ENCODE measurements around the gene SIPA1.

SIPA1 gene

DNA sequence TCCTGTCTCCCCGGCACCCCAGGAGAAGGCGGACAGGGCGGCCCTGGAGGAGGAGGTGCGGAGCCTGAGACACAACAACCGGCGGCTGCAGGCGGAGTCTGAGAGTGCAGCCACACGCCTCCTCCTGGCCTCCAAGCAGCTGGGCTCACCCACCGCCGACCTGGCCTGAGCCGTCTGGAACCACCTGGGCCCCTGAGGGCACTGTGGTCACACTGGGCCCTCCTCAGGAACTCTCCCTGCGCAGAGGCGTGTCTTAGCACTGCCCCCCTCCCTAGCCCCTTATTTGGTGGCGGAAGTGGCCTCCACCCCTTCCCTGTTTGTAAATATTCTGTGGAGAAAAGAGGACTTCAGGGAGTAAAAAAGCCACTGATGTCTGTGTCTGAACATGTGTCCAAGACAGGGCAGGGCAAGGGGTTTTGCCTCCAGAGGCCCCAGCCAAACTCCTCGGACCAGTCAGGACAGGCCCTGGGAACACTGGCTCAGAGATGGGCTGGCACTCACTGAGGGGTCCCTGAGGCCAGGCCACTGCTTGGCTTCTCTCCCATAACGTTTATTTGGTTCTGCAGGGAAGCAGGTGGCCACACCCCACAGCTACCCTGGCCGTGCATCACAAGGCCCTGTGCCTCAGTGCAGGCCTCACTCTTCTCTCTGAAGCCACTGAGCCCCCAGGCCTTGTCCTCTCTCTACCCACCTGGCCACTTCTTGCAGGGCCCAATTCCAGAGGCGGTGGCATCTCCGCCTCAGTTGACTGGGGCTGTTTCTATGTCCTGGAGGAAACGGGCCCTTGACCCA, 12.8 kb downstream of the SIPA1 start:
- H3K4me3 ChIP-seq (ENCODE audit: low read depth, low read length), result no peak overlapping the region
- TF ChIP-seq, protein P1, sequence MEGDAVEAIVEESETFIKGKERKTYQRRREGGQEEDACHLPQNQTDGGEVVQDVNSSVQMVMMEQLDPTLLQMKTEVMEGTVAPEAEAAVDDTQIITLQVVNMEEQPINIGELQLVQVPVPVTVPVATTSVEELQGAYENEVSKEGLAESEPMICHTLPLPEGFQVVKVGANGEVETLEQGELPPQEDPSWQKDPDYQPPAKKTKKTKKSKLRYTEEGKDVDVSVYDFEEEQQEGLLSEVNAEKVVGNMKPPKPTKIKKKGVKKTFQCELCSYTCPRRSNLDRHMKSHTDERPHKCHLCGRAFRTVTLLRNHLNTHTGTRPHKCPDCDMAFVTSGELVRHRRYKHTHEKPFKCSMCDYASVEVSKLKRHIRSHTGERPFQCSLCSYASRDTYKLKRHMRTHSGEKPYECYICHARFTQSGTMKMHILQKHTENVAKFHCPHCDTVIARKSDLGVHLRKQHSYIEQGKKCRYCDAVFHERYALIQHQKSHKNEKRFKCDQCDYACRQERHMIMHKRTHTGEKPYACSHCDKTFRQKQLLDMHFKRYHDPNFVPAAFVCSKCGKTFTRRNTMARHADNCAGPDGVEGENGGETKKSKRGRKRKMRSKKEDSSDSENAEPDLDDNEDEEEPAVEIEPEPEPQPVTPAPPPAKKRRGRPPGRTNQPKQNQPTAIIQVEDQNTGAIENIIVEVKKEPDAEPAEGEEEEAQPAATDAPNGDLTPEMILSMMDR (IDR thresholded peaks at IDR 0.05; ENCODE audit: low read depth, low read length), result no peak
- in situ Hi-C loops (cut with HindIII; ENCODE audit: low sequenced_read_pairs), result no loop called here
- DNase-seq (ENCODE audit: low read depth, low spot score), result no peak

DNA sequence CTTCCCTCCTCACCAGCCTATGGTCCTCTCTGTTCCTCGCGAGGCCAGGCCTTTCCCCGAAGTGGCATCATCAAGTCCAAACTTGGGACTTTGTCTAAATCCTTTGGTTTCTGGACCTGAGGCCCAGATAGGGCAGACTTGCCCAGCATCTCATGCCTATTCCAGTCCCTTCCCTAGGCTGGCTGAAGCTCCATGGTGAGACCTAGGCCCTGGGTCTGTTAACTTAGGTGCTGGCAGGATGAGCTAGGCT, 13.4 kb downstream of the SIPA1 start:
- TF ChIP-seq, protein P1 (IDR thresholded peaks at IDR 0.05; ENCODE audit: low read depth, low read length), result no peak
- H3K4me3 ChIP-seq (ENCODE audit: low read depth, low read length), result no peak overlapping the region
- in situ Hi-C loops (cut with HindIII; ENCODE audit: low sequenced_read_pairs), result no loop called here
- no peak for DNase-seq (ENCODE audit: low read depth, low spot score)

DNA sequence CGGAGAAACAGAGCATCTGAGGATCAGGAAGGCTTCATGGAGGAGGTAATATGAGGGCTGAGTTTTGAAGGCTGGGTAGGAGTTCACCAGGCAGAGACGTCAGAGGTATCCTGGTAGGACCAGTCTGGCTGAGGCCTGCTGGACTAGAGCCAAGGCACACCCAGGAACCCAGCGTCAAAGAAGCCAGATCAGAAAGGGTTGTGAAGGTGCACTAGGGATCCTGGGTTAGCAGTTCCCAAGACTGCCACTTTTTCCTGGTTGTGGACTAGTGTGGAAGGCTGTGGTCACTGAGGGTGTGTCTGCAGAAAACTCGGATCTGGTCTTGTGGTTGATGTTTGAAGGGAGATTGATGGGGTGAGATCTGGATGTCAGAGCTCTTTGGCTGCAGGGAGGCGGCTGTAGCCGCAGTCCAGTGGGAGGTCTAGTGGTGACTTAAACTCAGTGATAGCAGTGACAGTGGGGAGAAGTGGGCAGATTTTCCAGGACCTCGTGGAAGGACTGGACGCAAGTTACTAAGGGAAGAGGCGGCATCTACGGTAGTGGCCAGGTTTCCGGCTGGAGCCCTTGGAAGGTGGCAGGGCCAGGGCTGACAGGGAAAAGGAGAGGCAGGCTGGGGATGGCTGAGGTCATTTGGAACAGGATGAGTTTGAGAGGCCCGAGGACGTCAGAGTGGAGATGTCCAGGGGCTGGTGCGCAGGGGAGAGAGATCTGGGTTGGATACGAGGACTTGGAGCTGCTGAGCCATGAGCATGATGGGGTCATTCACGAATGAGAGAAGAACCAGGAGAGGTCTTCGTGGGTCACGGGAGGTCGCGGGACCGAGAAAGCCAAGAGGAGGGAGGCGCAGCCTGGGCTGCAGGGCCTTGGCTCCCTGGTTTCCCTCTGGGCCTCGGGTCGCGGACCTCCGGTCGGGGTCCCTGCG, 13.9 kb downstream of the SIPA1 start:
- in situ Hi-C loops (cut with HindIII; ENCODE audit: low sequenced_read_pairs), result no loop called here
- peak overlapping the region; percentile 28 for H3K4me3 ChIP-seq (ENCODE audit: low read depth, low read length)
- TF ChIP-seq, protein P1 (IDR thresholded peaks at IDR 0.05; ENCODE audit: low read depth, low read length), result no peak
- peak; percentile 33 for DNase-seq (ENCODE audit: low read depth, low spot score)

DNA sequence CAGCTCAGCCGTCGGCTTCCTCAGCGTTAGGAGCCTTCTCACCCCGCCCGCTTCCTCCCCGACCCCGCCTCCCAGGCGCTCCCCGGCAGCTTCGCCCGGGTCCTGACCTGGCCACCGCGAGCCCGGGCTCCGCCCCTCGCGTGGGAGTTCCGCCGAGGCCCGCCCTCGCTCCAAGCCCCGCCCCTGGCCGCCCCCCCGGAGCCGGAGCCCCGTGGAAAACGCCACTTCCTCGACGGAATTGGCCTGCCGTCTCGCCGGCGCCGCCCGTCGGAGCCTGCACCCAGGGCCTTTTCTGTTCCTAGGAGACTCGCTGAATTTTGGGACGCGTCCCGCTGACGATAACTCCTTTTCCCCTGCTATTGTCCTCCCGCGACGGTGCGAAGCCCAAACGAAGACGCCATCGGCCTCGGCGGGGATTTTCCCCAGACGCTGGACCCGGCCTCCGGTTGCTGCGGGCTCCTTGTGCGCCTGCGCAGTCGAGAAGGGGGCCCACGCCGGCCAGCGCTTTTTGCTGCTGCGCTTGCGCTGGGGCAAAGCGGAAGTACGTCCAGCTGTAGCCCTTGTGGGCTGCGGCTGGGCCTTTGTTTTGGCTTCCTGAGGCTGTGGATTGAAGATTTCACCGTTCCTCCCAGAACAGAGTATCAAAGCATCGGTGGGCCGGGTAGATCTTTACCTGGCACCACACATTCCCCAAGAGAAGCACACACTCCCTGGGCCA, 14.8 kb downstream of the SIPA1 start:
- H3K4me3 ChIP-seq (ENCODE audit: low read depth, low read length), result peak overlapping the region; percentile 42
- DNase-seq (ENCODE audit: low read depth, low spot score), result peak; percentile 95
- in situ Hi-C loops (cut with HindIII; ENCODE audit: low sequenced_read_pairs), result no loop called here
- TF ChIP-seq, protein P1 (IDR thresholded peaks at IDR 0.05; ENCODE audit: low read depth, low read length), result no peak

DNA sequence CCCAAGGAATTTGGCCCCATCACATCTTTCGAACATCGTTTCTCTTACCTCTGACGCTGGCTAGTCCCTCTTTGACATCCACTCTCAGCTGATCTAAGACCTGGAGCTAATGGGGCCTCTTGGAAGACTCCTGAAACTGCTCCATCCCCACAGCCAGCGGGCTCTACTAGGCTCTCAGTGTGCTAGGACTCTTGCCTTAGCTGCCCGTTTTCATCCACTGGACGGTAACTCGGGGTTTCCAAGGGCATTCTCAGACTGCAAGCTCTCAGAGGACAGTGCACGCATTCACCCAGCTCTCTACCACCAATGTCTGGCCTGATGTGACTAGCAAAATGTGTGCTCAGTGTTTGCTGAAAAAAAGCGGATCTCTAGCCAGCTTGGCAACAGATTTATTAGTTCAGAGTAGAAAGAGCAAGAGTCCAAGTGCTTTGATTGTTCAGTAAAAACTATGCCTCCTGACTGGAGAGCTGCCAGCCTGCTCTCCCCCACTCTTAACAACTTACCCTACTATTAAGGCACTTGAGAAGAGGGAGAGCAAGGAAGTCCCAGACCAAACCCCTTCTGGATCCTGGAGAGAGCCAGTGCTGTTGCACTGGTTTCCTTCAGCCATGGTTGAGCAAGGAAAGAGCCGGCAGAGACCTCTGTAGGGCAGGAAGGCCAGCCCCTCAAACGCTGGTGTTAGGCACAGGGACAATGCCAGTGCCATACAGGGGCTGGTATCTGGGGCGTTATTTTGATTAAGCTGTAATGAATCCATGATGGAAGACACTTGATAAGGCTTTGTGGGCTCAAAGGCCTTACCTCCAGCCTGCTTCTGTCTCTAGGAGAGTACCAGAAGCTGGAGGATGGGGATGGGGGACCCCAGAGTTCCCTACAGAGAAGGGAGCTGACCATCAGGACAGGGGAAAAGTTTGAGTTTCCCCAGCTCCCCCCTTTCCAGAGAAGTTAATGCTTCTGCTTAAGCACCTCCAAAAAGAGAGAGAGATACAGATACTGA, 15.6 kb downstream of the SIPA1 start:
- TF ChIP-seq, protein P1 (IDR thresholded peaks at IDR 0.05; ENCODE audit: low read depth, low read length), result no peak
- no peak overlapping the region for H3K4me3 ChIP-seq (ENCODE audit: low read depth, low read length)
- in situ Hi-C loops (cut with HindIII; ENCODE audit: low sequenced_read_pairs), result no loop called here
- DNase-seq (ENCODE audit: low read depth, low spot score), result no peak
